Neuronal stem cell (in vitro differentiated cells): ENCODE data around the gene RNGTT.

ENCODE experiments used
- DNase-seq: peaks from one replicate; pipeline ENCODE4 v3.0.0-alpha.2; 2013; ENCODE audit warnings: low spot score
- H2AFZ ChIP-seq: one replicate; pipeline ENCODE4 v1.6.1; 2013; ENCODE audit warnings: mild to moderate bottlenecking, low read length, inconsistent platforms
- H2AK5ac ChIP-seq: 2 replicates; pipeline ENCODE4 v1.6.1; 2013; ENCODE audit warnings: low read depth, mild to moderate bottlenecking, inconsistent platforms, low read length, moderate library complexity, mixed read lengths
- H2BK120ac ChIP-seq: 2 replicates; pipeline ENCODE4 v1.6.1; 2013; ENCODE audit warnings: low read depth, mild to moderate bottlenecking, inconsistent platforms, low read length, moderate library complexity, mixed read lengths
- H2BK12ac ChIP-seq: one replicate; pipeline ENCODE4 v1.6.1; 2013; ENCODE audit warnings: low read length, inconsistent platforms
- H2BK15ac ChIP-seq: 2 replicates; pipeline ENCODE4 v1.6.1; 2013; ENCODE audit warnings: mild to moderate bottlenecking, low read length, inconsistent platforms, mixed read lengths
- H2BK5ac ChIP-seq: one replicate; pipeline ENCODE4 v1.6.1; 2013; ENCODE audit warnings: inconsistent platforms, mild to moderate bottlenecking, low read length, moderate library complexity
- H3K14ac ChIP-seq: one replicate; pipeline ENCODE4 v1.6.1; 2013; ENCODE audit warnings: low read length, inconsistent platforms
- H3K18ac ChIP-seq: 2 replicates; pipeline ENCODE4 v1.6.1; 2013; ENCODE audit warnings: low read length, inconsistent platforms
- H3K23ac ChIP-seq: 2 replicates; pipeline ENCODE4 v1.6.1; 2013; ENCODE audit warnings: low read depth, mild to moderate bottlenecking, mixed read lengths, low read length, inconsistent platforms; ENCODE audit not compliant: poor library complexity
- H3K27ac ChIP-seq: replicated peaks from 3 replicates; pipeline ENCODE4 v1.5.1; 2013; ENCODE audit warnings: low read length, inconsistent platforms
- H3K27me3 ChIP-seq, 3 experiments: 2 replicates each; pipeline ENCODE4 v1.6.1; 2013; ENCODE audit warnings: low read length in 3 of 3, mild to moderate bottlenecking in 2 of 3, inconsistent platforms in 1 of 3, low read depth in 1 of 3, mixed read lengths in 1 of 3, moderate library complexity in 1 of 3; ENCODE audit not compliant: control insufficient read depth in 3 of 3, insufficient read depth in 3 of 3
- H3K36me3 ChIP-seq, 2 donors: replicated peaks in 1 of 2; 2 replicates each; pipeline ENCODE4 v1.6.1; 2013; ENCODE audit warnings: low read length in 2 of 2; ENCODE audit not compliant: control insufficient read depth in 2 of 2, insufficient read depth in 2 of 2
- H3K4ac ChIP-seq: 2 replicates; pipeline ENCODE4 v1.6.1; 2013; ENCODE audit warnings: inconsistent platforms, mild to moderate bottlenecking, low read length, moderate library complexity
- H3K4me1 ChIP-seq, 2 donors: 1 replicate in 1 of 2; 2 replicates in 1 of 2; pipeline ENCODE4 v1.6.1; 2013; ENCODE audit warnings: low read length in 2 of 2, low read depth in 1 of 2; ENCODE audit not compliant: control insufficient read depth in 2 of 2, insufficient read depth in 1 of 2
- H3K4me2 ChIP-seq: one replicate; pipeline ENCODE4 v1.6.1; 2013; ENCODE audit warnings: mild to moderate bottlenecking, low read length, inconsistent platforms; ENCODE audit not compliant: insufficient read depth, poor library complexity, severe bottlenecking
- H3K4me3 ChIP-seq, 2 donors: 2 replicates each; pipeline ENCODE4 v1.5.1; 2013; ENCODE audit warnings: low read length in 2 of 2, mild to moderate bottlenecking in 2 of 2, inconsistent platforms in 1 of 2, moderate library complexity in 1 of 2
- H3K79me1 ChIP-seq: one replicate; pipeline ENCODE4 v1.6.1; 2013; ENCODE audit warnings: low read depth, mild to moderate bottlenecking, inconsistent platforms, low read length, moderate library complexity
- H3K9ac ChIP-seq: one replicate; pipeline ENCODE4 v1.6.1; 2013; ENCODE audit warnings: mild to moderate bottlenecking, low read depth, low read length, inconsistent platforms; ENCODE audit not compliant: poor library complexity
- H3K9me3 ChIP-seq, 2 donors: replicated peaks in 1 of 2; 2 replicates each; pipeline versions ENCODE3 to v1.6.1; 2013; ENCODE audit warnings: low read length in 2 of 2, mild to moderate bottlenecking in 2 of 2, inconsistent platforms in 1 of 2, low read depth in 1 of 2, mixed read lengths in 1 of 2, moderate library complexity in 1 of 2; ENCODE audit not compliant: control insufficient read depth in 2 of 2, insufficient read depth in 1 of 2
- H4K8ac ChIP-seq: one replicate; pipeline ENCODE4 v1.6.1; 2013; ENCODE audit warnings: low read depth, mild to moderate bottlenecking, inconsistent platforms, low read length, moderate library complexity
- H4K91ac ChIP-seq: one replicate; pipeline ENCODE4 v1.6.1; 2013; ENCODE audit warnings: low read length, low read depth, mild to moderate bottlenecking, inconsistent platforms; ENCODE audit not compliant: poor library complexity
- WGBS, 2 donors: extraction: QIAGEN DNeasy Blood & Tissue Kit; methylation state at CpG; one replicate each; pipeline ENCODE4 v1.1.7; 2013; ENCODE audit warnings: missing lambda C conversion rate in 2 of 2, mixed read lengths in 1 of 2; ENCODE audit not compliant: insufficient read length in 2 of 2, insufficient replicate concordance in 1 of 2; ENCODE audit errors: extremely low coverage in 2 of 2; 5-methylcytosine and 5-hydroxymethylcytosine counted together

Gene RNGTT

DNA sequence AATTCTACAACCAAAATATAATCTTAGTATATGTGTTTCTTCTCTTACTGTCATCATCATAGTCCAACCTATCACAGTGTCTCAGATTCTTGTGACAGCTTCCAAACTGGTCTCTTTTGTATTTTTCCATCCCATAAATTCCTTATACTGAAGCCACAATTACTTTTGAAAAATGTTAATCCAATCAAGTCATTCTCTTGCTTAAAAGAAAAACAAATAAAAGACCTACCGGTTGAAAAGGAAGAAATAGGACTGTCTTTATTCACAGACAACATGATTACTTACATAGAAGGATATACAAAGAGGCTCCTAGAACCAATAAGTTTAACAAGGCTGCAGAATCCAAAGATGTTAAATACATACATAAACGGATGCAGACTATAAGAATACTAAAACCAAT, 339.9 kb downstream of the RNGTT start:
- no peak overlapping the region for H3K4ac ChIP-seq
- peaks cover 0 to 1% of the 10 kb centered on the region in 2 donors for H3K4me1 ChIP-seq
- no peak overlapping the region for H2BK12ac ChIP-seq
- H3K23ac ChIP-seq = no peak overlapping the region
- no peak overlapping the region for H2AFZ ChIP-seq
- no peaks in the 10 kb centered on the region for H3K9me3 ChIP-seq
- no peak overlapping the region for H4K91ac ChIP-seq
- H3K4me3 ChIP-seq = no peak overlapping the region
- H3K27me3 ChIP-seq = no peaks in the 10 kb centered on the region
- no peak overlapping the region for H4K8ac ChIP-seq
- no peaks in the 10 kb centered on the region for H3K79me1 ChIP-seq
- H2AK5ac ChIP-seq = no peak overlapping the region
- H3K9ac ChIP-seq = no peak overlapping the region
- no peaks in the 10 kb centered on the region for H3K36me3 ChIP-seq
- no peak overlapping the region for H2BK120ac ChIP-seq
- H2BK15ac ChIP-seq = no peak overlapping the region
- no peak overlapping the region for H3K27ac ChIP-seq
- no peak overlapping the region for H3K18ac ChIP-seq
- H2BK5ac ChIP-seq = no peak overlapping the region
- H3K14ac ChIP-seq = no peak overlapping the region
- DNase-seq = no peak
- no CpG with 5 or more reads among the region's 2 CpGs for WGBS, 2 donors
- H3K4me2 ChIP-seq = no peak overlapping the region

- H3K27ac ChIP-seq = no peak overlapping the region
- H3K4me1 ChIP-seq = peaks cover 1% of the 10 kb centered on the region in 2 donors
- no peaks in the 10 kb centered on the region for H3K36me3 ChIP-seq
- H4K8ac ChIP-seq = no peak overlapping the region
- no peaks in the 10 kb centered on the region for H3K9me3 ChIP-seq
- H4K91ac ChIP-seq = no peak overlapping the region
- H2BK12ac ChIP-seq = no peak overlapping the region
- no peaks in the 10 kb centered on the region for H3K79me1 ChIP-seq
- H3K9ac ChIP-seq = no peak overlapping the region
- no peak overlapping the region for H3K4me2 ChIP-seq
- H2BK5ac ChIP-seq = no peak overlapping the region
- no peak overlapping the region for H3K4ac ChIP-seq
- H3K4me3 ChIP-seq = no peak overlapping the region
- H3K27me3 ChIP-seq = no peaks in the 10 kb centered on the region
- no peak for DNase-seq
- H3K23ac ChIP-seq = no peak overlapping the region
- WGBS, 2 donors = no CpG with 5 or more reads among the region's 7 CpGs
- H3K18ac ChIP-seq = no peak overlapping the region
- no peak overlapping the region for H2AFZ ChIP-seq
- no peak overlapping the region for H2BK120ac ChIP-seq
- H2AK5ac ChIP-seq = no peak overlapping the region
- no peak overlapping the region for H3K14ac ChIP-seq
- no peak overlapping the region for H2BK15ac ChIP-seq
Measured at GRCh38 chr6:88619951-88620350, 343.5 kb downstream of the RNGTT start.

DNA sequence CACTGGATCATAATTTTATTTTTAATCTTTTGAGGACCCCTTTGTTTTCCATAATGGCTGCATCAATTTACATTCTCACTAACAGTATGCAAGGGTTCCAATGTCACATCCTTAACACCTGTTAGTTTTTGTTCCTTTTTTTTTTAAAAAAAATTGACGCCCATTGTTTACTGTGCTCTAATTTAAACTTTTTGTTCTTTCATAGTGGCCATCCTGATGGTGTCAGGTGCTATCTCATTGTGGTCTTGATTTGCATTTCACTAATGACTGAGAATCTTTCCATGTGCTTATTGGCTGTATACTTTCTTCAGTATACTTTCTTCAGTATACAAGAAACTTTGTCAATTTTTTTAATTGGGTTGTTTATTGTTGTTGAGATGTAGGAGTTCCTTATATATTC, 347.0 kb downstream of the RNGTT start:
- Histone ChIP-seq H3K4me3 (no peak overlapping the region), H3K4ac (no peak overlapping the region), H3K18ac (no peak overlapping the region), H3K9ac (no peak overlapping the region), H2BK120ac (no peak overlapping the region), H2AFZ (no peak overlapping the region), H2BK12ac (no peak overlapping the region), H3K79me1 (no peaks in the 10 kb centered on the region), H3K36me3 (peaks cover 0 to 24% of the 10 kb centered on the region in 2 donors), H2AK5ac (no peak overlapping the region), H3K27ac (no peak overlapping the region), H3K27me3 (no peaks in the 10 kb centered on the region), H3K9me3 (no peaks in the 10 kb centered on the region), H3K4me2 (no peak overlapping the region), H3K23ac (no peak overlapping the region), H4K91ac (no peak overlapping the region), H3K4me1 (peaks cover 0 to 2% of the 10 kb centered on the region in 2 donors), H2BK15ac (no peak overlapping the region), H3K14ac (no peak overlapping the region), H2BK5ac (no peak overlapping the region), H4K8ac (no peak overlapping the region)
- WGBS, 2 donors = no CpG with 5 or more reads among the region's 1 CpG
- no peak for DNase-seq

- Histone ChIP-seq H3K36me3 (peaks cover 0 to 26% of the 10 kb centered on the region in 2 donors), H3K23ac (no peak overlapping the region), H3K27ac (no peak overlapping the region), H2BK15ac (no peak overlapping the region), H3K4me3 (no peak overlapping the region), H3K9ac (no peak overlapping the region), H3K79me1 (no peaks in the 10 kb centered on the region), H3K27me3 (no peaks in the 10 kb centered on the region), H3K14ac (no peak overlapping the region), H3K4ac (no peak overlapping the region), H2BK5ac (no peak overlapping the region), H3K9me3 (no peaks in the 10 kb centered on the region), H2BK120ac (no peak overlapping the region), H3K4me1 (peaks cover 0 to 2% of the 10 kb centered on the region in 2 donors), H2BK12ac (no peak overlapping the region), H4K8ac (no peak overlapping the region), H3K4me2 (no peak overlapping the region), H2AK5ac (no peak overlapping the region), H2AFZ (no peak overlapping the region), H4K91ac (no peak overlapping the region), H3K18ac (no peak overlapping the region)
- DNase-seq = no peak
- WGBS, 2 donors = no CpG with 5 or more reads among the region's 3 CpGs
Measured at GRCh38 chr6:88614316-88614877, 349.0 kb downstream of the RNGTT start.
